Measurements from ENCODE around the gene TAF11L12.
"Not testable (repeated sequence)": the region's sequence is repeated elsewhere in the genome, so short reads cannot be mapped to it uniquely, and the experiment has no call there.

TAF11L12 gene

DNA sequence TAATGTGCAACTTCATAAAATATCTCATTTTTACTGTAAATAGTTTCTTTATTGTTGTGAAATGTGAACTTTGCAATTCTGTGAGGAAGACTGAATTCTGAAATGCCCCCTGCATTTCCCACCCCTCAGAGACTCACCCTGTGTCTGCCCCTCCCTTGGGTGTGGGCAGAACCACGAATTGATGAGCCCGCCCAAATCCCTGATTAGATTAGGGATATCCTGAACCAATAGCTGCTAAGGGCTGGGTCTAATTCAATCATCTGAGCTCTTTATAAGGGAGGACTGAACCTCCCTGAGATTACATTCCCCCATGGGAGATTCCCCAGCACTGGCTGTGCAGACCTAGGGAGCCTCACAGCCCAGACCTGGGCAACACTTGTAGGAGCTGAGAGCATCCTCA is at the start of gene TAF11L12:
TSS of gene TAF11L12 (plus strand) at position 301 of the 400 bp plus-strand sequence.
- not testable (repeated sequence) for DNase-seq

DNA sequence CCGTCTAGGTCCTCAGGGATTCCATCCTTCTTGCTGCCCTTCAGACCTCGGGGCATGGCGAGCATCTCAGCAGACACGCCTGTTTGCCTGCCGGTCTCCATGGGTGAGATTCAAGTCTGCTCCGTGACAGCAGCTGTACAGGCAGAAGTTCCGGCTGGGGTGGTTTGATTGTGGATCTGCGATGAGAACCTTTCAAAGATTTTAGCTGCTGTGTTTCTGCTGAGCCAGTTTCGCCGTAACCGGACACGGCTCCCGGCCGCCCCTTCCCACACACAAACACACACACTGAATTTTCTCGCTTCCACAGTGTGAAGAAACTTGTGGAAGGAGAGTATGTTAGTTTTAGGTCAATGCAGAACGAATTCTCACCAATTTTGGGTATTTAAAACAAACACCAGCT is 24.5 kb upstream of the TAF11L12 start, which contains the start of gene TAF11L7:
TSS of gene TAF11L7 (minus strand) at position 101 of the 400 bp plus-strand sequence.
- DNase-seq: not testable (repeated sequence)

DNA sequence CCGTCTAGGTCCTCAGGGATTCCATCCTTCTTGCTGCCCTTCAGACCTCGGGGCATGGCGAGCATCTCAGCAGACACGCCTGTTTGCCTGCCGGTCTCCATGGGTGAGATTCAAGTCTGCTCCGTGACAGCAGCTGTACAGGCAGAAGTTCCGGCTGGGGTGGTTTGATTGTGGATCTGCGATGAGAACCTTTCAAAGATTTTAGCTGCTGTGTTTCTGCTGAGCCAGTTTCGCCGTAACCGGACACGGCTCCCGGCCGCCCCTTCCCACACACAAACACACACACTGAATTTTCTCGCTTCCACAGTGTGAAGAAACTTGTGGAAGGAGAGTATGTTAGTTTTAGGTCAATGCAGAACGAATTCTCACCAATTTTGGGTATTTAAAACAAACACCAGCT is 19.3 kb upstream of the TAF11L12 start, which contains the start of gene TAF11L8:
TSS of gene TAF11L8 (minus strand) at position 101 of the 400 bp plus-strand sequence.
- DNase-seq: not testable (repeated sequence)

DNA sequence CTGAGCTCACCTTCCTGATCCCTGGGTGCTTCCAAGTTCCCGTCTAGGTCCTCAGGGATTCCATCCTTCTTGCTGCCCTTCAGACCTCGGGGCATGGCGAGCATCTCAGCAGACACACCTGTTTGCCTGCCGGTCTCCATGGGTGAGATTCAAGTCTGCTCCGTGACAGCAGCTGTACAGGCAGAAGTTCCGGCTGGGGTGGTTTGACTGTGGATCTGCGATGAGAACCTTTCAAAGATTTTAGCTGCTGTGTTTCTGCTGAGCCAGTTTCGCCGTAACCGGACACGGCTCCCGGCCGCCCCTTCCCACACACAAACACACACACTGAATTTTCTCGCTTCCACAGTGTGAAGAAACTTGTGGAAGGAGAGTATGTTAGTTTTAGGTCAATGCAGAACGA is 15.9 kb upstream of the TAF11L12 start, which contains the start of gene TAF11L9:
TSS of gene TAF11L9 (minus strand) at position 140 of the 400 bp plus-strand sequence.
- not testable (repeated sequence) for DNase-seq

DNA sequence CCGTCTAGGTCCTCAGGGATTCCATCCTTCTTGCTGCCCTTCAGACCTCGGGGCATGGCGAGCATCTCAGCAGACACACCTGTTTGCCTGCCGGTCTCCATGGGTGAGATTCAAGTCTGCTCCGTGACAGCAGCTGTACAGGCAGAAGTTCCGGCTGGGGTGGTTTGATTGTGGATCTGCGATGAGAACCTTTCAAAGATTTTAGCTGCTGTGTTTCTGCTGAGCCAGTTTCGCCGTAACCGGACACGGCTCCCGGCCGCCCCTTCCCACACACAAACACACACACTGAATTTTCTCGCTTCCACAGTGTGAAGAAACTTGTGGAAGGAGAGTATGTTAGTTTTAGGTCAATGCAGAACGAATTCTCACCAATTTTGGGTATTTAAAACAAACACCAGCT is 12.5 kb upstream of the TAF11L12 start, which contains the start of gene TAF11L10:
TSS of gene TAF11L10 (minus strand) at position 101 of the 400 bp plus-strand sequence.
- not testable (repeated sequence) for DNase-seq

DNA sequence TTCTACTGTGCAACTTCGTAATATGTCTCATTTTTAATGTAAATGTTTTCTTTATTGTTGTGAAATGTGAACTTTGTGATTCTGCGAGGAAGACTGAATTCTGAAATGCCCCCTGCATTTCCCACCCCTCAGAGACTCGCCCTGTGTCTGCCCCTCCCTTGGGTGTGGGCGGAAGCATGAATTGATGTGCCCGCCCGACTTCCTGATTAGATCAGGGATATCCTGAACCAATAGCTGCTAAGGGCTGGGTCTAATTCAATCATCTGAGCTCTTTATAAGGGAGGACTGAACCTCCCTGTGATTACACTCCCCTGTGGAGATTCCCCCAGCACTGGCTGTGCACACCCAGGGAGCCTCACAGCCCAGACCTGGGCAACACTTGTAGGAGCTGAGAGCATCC is 6.3 kb upstream of the TAF11L12 start, which contains the start of gene TAF11L11:
TSS of gene TAF11L11 (plus strand) at position 304 of the 400 bp plus-strand sequence.
- DNase-seq: not testable (repeated sequence)

DNA sequence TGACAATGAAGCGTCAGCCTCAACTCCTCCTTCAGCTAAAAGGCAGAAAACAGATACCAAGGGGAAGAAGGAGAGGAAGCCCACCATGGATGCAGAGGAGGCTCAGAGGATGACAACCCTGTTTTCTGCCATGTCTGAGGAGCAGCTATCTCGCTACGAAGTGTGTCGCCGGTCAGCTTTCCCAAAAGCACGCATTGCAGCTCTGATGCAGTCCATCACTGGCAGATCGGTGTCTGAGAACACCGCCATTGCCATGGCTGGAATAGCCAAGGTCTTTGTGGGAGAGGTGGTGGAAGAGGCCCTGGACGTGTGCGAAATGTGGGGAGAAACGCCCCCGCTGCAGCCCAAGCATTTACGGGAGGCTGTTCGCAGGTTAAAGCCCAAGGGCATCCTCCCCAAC is 5.2 kb upstream of the TAF11L12 start:
- DNase-seq: no peak

DNA sequence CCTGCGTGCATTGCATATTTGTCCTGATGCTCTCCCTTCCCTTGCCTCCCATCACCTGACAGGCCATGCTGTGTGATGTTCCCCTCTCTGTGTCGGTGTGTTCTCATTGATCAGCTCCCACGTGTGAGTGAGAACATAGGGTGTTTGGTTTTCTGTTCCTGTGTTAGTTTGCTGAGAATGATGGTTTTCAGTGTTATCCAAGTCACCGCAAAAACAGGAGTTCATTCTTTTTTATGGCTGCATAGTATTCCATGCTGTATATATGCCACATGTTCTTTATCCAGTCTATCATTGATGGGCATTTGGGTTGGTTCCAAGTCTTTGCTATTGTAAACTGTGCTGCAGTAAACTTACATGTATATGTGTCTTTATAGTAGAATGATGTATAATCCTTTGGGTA is 2.7 kb upstream of the TAF11L12 start:
- DNase-seq: not testable (repeated sequence)

DNA sequence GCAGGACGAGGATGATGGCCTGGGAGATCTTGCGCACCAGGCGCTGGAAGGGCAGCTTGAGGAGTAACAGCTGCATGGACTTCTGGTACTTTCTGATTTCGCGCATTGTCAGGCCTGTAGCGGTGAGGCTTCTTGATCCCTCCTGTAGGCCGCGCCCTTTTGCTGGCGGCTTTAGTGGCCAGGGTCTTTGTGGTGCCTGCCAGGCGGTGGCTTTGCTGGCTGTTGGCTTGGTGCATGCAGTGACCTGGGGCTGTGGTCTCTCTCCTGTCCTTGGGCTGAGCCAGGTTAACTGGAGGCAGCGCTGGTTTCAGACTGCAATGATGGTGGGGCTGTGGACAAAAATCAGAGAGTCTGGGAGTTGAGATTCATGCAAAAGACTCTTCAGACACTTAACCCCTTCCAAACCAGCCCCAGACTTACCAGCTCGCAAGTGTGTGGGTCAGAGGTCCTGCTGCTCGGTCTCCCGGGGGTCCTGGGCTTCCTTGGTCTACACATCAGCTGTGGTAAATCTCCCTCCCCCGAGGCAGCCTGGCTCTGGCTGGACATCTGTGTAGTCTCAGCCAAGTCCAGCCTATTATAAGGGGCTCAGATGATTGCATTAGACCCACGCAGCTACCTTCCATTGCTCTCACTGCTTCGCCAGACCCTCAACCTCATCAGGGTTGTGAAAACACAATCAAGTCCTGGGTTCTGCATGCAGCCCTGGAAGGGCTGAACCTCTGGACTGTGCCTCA is 4.8 kb downstream of the TAF11L12 start:
- DNase-seq: no peak

DNA sequence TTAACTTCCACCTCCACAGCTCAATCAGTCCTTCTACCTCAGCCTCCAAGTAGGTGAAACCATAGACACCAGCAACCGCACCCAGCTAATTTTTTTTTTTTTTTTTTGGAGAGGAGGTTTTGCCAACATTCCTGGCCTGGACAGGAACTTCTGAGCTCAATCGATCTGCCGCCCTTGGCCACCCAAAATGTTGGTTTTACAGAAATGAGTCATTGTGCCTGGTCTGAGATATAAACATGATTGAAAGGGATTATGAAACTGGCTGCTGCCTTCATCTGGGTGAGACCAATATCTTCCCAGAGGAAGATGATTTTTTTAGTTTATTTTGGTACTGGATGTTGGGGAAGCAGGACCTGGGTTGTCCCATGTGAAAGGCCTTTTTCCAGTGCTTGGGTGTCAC is 9.2 kb downstream of the TAF11L12 start:
- DNase-seq: no peak

DNA sequence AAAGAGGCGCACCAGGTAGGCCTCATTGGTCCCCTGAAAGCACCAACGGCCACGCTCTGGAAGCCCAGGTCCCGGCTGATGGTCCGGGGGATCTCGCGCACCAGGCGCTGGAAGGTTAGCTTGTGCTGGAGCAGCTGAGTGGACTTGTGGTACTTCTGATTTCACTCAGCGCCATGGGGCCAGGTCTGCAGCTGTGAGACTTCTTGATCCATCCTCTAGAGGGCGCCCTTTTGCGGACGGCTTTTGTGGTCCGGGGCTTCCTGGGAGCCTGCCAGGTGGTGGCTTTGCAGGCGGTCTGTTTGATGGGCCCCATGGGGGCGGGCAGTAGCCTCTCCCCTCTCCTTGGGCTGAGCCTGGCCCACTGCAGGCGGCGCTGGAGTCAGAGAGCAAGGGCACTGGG is 10.4 kb downstream of the TAF11L12 start:
- DNase-seq: no peak

DNA sequence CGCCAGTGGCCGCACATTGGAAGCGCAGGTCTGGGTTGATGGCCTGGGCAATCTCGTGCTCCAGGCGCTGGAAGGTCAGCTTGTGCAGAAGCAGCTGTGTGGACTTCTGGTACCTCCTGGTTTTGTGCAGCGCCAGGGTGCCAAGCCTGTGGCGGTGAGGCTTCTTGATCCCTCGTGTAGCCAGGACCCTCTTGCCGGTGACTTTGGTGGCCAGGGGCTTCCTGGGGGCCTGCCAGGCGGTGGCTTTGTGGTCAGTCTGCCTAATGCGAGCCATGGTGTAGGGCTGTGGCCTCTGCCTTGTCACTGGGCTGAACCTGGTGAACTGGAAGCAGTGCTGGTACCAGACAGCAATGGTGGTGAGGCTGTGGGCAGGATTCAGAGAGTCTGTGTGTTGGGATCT is 15.5 kb downstream of the TAF11L12 start:
- DNase-seq: no peak

DNA sequence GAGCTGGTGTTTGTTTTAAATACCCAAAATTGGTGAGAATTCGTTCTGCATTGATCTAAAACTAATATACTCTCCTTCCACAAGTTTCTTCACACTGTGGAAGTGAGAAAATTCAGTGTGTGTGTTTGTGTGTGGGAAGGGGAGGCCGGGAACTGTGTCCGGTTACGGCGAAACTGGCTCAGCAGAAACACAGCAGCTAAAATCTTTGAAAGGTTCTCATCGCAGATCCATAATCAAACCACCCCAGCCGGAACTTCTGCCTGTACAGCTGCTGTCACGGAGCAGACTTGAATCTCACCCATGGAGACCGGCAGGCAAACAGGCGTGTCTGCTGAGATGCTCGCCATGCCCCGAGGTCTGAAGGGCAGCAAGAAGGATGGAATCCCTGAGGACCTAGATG is 21.6 kb downstream of the TAF11L12 start, which contains the start of gene TAF11L13:
TSS of gene TAF11L13 (plus strand) at position 301 of the 400 bp plus-strand sequence.
- not testable (repeated sequence) for DNase-seq

DNA sequence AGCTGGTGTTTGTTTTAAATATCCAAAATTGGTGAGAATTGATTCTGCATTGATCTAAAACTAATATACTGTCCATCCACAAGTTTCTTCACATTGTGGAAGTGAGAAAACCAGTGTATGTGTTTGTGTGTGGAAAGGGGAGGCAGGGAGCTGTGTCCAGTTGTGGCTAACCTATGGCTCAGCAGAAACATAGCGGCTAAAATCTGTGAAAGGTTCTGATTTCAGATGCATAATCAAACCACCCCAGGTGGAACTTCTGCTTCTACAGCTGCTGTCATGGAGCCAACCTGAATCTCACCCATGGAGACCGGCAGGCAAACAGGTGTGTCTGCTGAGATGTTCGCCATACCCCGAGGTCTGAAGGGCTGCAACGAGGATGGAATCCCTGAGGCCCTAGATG is 24.0 kb downstream of the TAF11L12 start, which contains the start of gene TAF11L14:
TSS of gene TAF11L14 (plus strand) at position 301 of the 400 bp plus-strand sequence.
- DNase-seq: no peak

DNA sequence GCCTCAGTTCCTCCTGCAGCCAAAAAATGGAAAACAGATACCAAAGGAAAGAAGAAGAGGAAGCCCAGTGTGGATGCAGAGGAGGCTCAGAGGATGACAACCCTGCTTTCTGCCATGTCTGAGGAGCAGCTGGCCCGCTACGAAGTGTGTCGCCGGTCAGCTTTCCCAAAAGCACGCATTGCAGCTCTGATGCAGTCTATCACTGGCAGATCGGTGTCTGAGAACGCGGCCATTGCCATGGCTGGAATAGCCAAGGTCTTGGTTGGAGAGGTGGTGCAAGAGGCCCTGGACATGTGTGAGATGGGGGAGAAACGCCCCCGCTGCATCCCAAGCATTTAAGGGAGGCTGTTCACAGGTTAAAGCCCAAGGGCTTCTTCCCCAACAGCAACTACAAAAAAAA is 39.0 kb downstream of the TAF11L12 start:
- DNase-seq: not testable (repeated sequence)

DNA sequence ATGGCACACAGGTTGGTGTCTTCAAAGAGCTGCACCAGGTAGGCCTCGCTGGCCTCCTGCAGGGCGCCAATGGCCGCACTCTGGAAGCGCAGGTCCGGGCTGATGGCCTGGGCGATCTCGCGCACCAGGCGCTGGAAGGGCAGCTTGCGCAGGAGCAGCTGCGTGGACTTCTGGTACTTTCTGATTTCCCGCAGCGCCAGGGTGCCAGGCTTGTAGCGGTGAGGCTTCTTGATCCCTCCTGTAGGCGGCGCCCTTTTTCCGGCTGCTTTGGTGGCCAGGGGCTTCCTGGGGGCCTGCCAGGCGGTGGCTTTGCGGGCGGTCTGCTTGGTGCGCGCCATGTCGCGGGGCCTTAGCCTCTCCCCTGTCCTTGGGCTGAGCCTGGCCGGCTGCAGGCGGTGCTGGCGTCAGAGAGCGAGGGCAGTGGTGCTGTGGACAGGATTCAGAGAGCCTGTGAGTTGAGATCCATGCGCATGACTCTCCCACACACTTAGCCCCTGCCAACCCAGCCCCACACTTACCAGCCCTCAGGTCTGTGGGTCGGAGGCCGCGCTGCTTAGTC is 45.1 kb downstream of the TAF11L12 start:
- DNase-seq: not testable (repeated sequence)

DNA sequence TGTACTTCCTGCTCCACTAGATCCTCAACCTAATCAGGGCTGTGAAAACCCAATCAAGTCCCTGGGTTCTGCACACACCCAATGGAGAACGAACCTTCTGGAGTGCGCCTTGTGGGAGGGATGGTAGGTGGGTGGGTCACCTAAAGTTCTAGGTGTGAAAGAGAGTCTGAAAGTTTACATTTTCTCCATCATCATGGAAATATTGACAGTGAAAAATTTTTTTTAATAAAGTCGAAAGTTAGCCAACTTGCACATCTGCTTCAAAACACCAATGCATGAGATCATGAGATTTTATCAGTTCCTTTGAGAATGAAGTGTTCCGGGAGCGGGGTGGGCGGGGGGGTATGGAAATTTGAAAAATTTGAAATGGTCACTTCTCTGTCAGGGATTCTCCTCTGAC is 45.7 kb downstream of the TAF11L12 start:
- no peak for DNase-seq

Data from kidney glomerular epithelial cell (primary cell).